K562 (cell line): ENCODE results near the gene CATSPER3. TPM values are rescaled to one million over a fixed set of nuclear protein-coding genes. Genes with fewer than 3 reads are reported as not detected.

Source experiments
- ATAC-seq: fragments of 200-7000 bp; cut with Tn5 transposase; 3 replicates; pipeline ENCODE4 v1.9.1; 2020; ENCODE audit warnings: moderate library complexity
- BruUV-seq: library from RNA; stranded (reverse); fragments of 400-500 nt; replicated peaks from 2 replicates; lab custom pipeline; 2021; lab: Mats Ljungman, UMichigan
- CTCF ChIA-PET: fragments of 300-600 bp; formaldehyde crosslinking; extraction: SDS; loops from one replicate; lab custom pipeline; 2021; ENCODE audit warnings: low intra/inter-chr PET ratio; lab: Yijun Ruan, JAX
- POLR2A ChIA-PET: fragments of 300-600, 350-650 bp; sonication (Branson Sonifier 250); formaldehyde crosslinking; extraction: SDS; loops from one replicate; lab custom pipeline; 2021; ENCODE audit warnings: antibody characterized with exemption, inconsistent platforms; lab: Yijun Ruan, JAX
- DNase-seq, 4 experiments: peaks; one replicate each; pipeline versions ENCODE4 v3.0.0 to v3.0.0-alpha.2; 2011 to 2018; ENCODE audit warnings: low spot score in 3 of 4, mixed read lengths in 3 of 4; ENCODE audit errors: extremely low read depth in 1 of 4
- FAIRE-seq: peaks from 2 replicates; lab custom pipeline; 2011; peaks lifted over from hg19 to GRCh38; lab: Jason Lieb, UNC
- H2AFZ ChIP-seq: 2 replicates; pipeline ENCODE4 v1.6.0; 2011; ENCODE audit warnings: low read depth, low read length, control low read depth, inconsistent platforms
- H3K27ac ChIP-seq: fragments of 200-600 bp; 3 replicates; pipeline ENCODE4 v1.8.0; 2011; ENCODE audit warnings: low read depth, mild to moderate bottlenecking, control low read depth, inconsistent platforms, low read length, moderate library complexity, mixed read lengths; ENCODE audit errors: extremely low read depth
- H3K27me3 ChIP-seq, 2 experiments: fragments of 300-600 bp in 1 of 2; 2 replicates in 1 of 2; 3 replicates in 1 of 2; pipeline versions ENCODE4 v1.6.0 to v1.8.0; 2011; ENCODE audit warnings: inconsistent platforms in 2 of 2, low read length in 2 of 2, mild to moderate bottlenecking in 1 of 2, mixed read lengths in 1 of 2, moderate library complexity in 1 of 2; ENCODE audit not compliant: control insufficient read depth in 2 of 2, insufficient read depth in 2 of 2
- H3K36me3 ChIP-seq: fragments of 300-600 bp; 3 replicates; pipeline ENCODE4 v1.8.0; 2011; ENCODE audit warnings: mild to moderate bottlenecking, low read length, inconsistent platforms; ENCODE audit not compliant: control insufficient read depth, insufficient read depth
- H3K4me1 ChIP-seq, 2 experiments: fragments of 200-600 bp in 1 of 2; replicated peaks in 1 of 2; 2 replicates in 1 of 2; 3 replicates in 1 of 2; pipeline versions ENCODE4 v1.5.1 to v1.8.0; 2011; ENCODE audit warnings: inconsistent platforms in 2 of 2, low read length in 2 of 2, mild to moderate bottlenecking in 1 of 2, mixed read lengths in 1 of 2, moderate library complexity in 1 of 2; ENCODE audit not compliant: control insufficient read depth in 2 of 2, insufficient read depth in 2 of 2
- H3K4me2 ChIP-seq: 2 replicates; pipeline ENCODE4 v1.6.1; 2011; ENCODE audit warnings: low read length, control low read depth, inconsistent platforms, mixed read lengths; ENCODE audit not compliant: insufficient read depth
- H3K4me3 ChIP-seq: fragments of 200-600 bp; sonication (generic), shearing (Covaris generic); 2 replicates; pipeline ENCODE4 v1.5.1; 2016; ENCODE audit warnings: control low read depth, inconsistent platforms
- H3K79me2 ChIP-seq: fragments of 200-600 bp; 3 replicates; pipeline ENCODE4 v1.8.0; 2011; ENCODE audit warnings: low read length, inconsistent platforms; ENCODE audit not compliant: control insufficient read depth, insufficient read depth
- H3K9ac ChIP-seq, 2 experiments: 2 replicates each; pipeline versions ENCODE4 v1.6.0 to v1.6.1; 2011; ENCODE audit warnings: low read depth in 2 of 2, low read length in 2 of 2, control low read depth in 1 of 2, inconsistent platforms in 1 of 2, mild to moderate bottlenecking in 1 of 2, mixed read lengths in 1 of 2; ENCODE audit not compliant: insufficient read depth in 1 of 2
- H3K9me1 ChIP-seq: one replicate; pipeline ENCODE4 v1.6.0; 2011; ENCODE audit warnings: inconsistent platforms, mild to moderate bottlenecking, low read length, moderate library complexity; ENCODE audit not compliant: control insufficient read depth, insufficient read depth
- H3K9me3 ChIP-seq: replicated peaks from 2 replicates; pipeline ENCODE4 v1.5.1; 2011; ENCODE audit warnings: low read depth, low read length, inconsistent platforms; ENCODE audit not compliant: control insufficient read depth, insufficient read depth
- H4K20me1 ChIP-seq: replicated peaks from 2 replicates; pipeline ENCODE4 v1.6.1; 2011; ENCODE audit warnings: low read length, inconsistent platforms, mixed read lengths; ENCODE audit not compliant: control insufficient read depth, insufficient read depth
- MCM2 ChIP-seq: fragments of 450-650 bp; IDR thresholded peaks from 2 replicates; pipeline ENCODE4 v1.6.1; 2017; ENCODE audit warnings: low read depth, mild to moderate bottlenecking
- PHF8 ChIP-seq: fragments of 200-600 bp; sonication (generic); IDR thresholded peaks from 2 replicates; pipeline ENCODE4 v1.6.1; 2012; ENCODE audit warnings: mixed run types, mild to moderate bottlenecking, inconsistent platforms, low read length, moderate library complexity, borderline replicate concordance
- ZNF121 ChIP-seq: sonication (generic); formaldehyde crosslinking; conservative IDR thresholded peaks from 2 replicates; pipeline ENCODE4 v1.8.0; 2022; ENCODE audit warnings: missing genetic modification reagents
- WGBS: fragments of 100-300 bp; shearing (Covaris generic); methylation state at CpG from one replicate; pipeline ENCODE4 v1.1.6; 2016; ENCODE audit warnings: low coverage, mixed read lengths; ENCODE audit not compliant: insufficient coverage; ENCODE audit errors: missing lambda C conversion rate; 5-methylcytosine and 5-hydroxymethylcytosine counted together
- in situ Hi-C: fragments of 300-500 bp; cut with MboI; formaldehyde crosslinking; loops from 4 replicates; pipeline ENCODE4 v1.15.0; 2018; ENCODE audit warnings: inconsistent platforms, mixed read lengths
- intact Hi-C: fragments of 100-400 bp; cut with micrococcal nuclease; formaldehyde crosslinking; loops from 2 replicates; pipeline ENCODE4 v1.14.2; 2022
- polyA plus RNA-seq, 8 experiments: library from polyadenylated mRNA; depleted of rRNA in 4 of 8; stranded (reverse) in 5 of 8; unstranded in 3 of 8; fragments of >200 nt; fragmentation: Nextera tagmentation in 2 of 8; fragmentation: Illumina TruSeq in 1 of 8; extraction: Ambion mirVana in 2 of 8; extraction: Trizol in 1 of 8; gene quantifications; 2 replicates each; pipeline versions ENCODE4 v1.2.1 to v1.2.3, GENCODE V29; 2011 to 2014; ENCODE audit warnings: inconsistent platforms in 1 of 8, missing spikeins in 1 of 8
- total RNA-seq, 7 experiments: library from RNA; depleted of rRNA in 6 of 7; stranded (reverse); fragments of >200 nt in 6 of 7; fragmentation: Illumina TruSeq in 2 of 7; extraction: Trizol in 2 of 7; gene quantifications; 2 replicates each; pipeline versions ENCODE4 v1.2.1 to v1.2.3, GENCODE V29; 2011 to 2021; ENCODE audit warnings: low replicate concordance in 1 of 7
- TF ChIP-seq, protein P1 (sequence below), 2 experiments: fragments of 450-650 bp; IDR thresholded peaks; 2 replicates each; pipeline ENCODE4 v1.6.1; 2016
- TF ChIP-seq, protein P2 (sequence below): sonication (generic); formaldehyde crosslinking; IDR thresholded peaks from 2 replicates; pipeline ENCODE4 v1.8.0; 2023; ENCODE audit warnings: mild to moderate bottlenecking, missing genetic modification reagents
- TF ChIP-seq, protein P3 (sequence below): fragments of 250-450 bp; sonication (Bioruptor Pico); IDR thresholded peaks from 2 replicates; pipeline ENCODE4 v1.4.0; 2020; ENCODE audit warnings: mild to moderate bottlenecking, moderate library complexity

CATSPER3 gene
- total and polyA plus RNA-seq, 9 of the 15 experiments (the other 6 are each of a cell fraction or from before 2014, with no cell fraction given): 0.14 to 1.5 (median 0.49) TPM

DNA sequence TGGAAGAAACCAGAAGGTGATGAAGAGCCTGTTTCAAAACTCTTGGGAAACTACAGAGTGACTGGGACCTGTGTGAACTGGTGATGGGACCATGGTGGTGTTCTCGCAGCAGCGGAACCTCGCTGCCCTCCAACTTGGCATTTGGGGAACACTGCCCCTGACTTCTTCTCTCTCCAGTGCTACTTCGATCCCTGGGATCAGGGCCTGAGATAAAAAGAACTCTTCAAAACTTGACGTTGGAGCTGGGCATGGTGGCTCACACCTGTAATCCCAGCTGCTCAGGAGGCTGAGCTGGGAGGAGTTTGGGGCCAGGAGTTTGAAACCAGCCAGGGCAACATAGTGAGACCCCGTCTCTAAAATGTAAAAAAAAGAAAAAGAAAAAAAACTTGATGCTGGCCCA lies 48.2 kb downstream of the CATSPER3 start:
- TF ChIP-seq MCM2 (no peak), ZNF121 (CRISPR knock-in tag) (peak; percentile 43)
- TF ChIP-seq, protein P1, sequence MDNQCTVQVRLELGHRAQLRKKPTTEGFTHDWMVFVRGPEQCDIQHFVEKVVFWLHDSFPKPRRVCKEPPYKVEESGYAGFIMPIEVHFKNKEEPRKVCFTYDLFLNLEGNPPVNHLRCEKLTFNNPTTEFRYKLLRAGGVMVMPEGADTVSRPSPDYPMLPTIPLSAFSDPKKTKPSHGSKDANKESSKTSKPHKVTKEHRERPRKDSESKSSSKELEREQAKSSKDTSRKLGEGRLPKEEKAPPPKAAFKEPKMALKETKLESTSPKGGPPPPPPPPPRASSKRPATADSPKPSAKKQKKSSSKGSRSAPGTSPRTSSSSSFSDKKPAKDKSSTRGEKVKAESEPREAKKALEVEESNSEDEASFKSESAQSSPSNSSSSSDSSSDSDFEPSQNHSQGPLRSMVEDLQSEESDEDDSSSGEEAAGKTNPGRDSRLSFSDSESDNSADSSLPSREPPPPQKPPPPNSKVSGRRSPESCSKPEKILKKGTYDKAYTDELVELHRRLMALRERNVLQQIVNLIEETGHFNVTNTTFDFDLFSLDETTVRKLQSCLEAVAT (IDR thresholded peaks at IDR 0.05): no peak
- TF ChIP-seq, all 486 proteins: peak for 1
- POLR2A ChIA-PET: interaction anchor here (1.8 kb wide), 1 partner anchor 47 kb away, joined by 6 read pairs; no protein-coding TSS in a partner anchor
- Histone ChIP-seq H4K20me1 (no peaks in the 10 kb centered on the region), H3K9ac (no peak overlapping the region), H3K4me2 (no peak overlapping the region), H3K36me3 (no peaks in the 10 kb centered on the region), H2AFZ (no peak overlapping the region), H3K9me3 (no peaks in the 10 kb centered on the region), H3K79me2 (no peaks in the 10 kb centered on the region), H3K4me3 (no peak overlapping the region), H3K9me1 (no peaks in the 10 kb centered on the region), H3K4me1 (peaks cover 3 to 8% of the 10 kb centered on the region in 2 experiments; a peak in 3 of 5 replicates), H3K27ac (no peak overlapping the region), H3K27me3 (no peaks in the 10 kb centered on the region)
- no peak for FAIRE-seq
- DNase-seq: no peak
- intact Hi-C loops (loop anchor here (10.0 kb wide), 2 partner anchors 169 to 319 kb away; no protein-coding TSS in a partner anchor), in situ Hi-C loops (loop anchor here (10.0 kb wide), 1 partner anchor 319 kb away; no protein-coding TSS in a partner anchor)
- WGBS: 57% methylated on average over 4 of the region's 6 CpGs
- no TSS peak for BruUV-seq
- CTCF ChIA-PET: no interaction called here
- no peak for ATAC-seq

DNA sequence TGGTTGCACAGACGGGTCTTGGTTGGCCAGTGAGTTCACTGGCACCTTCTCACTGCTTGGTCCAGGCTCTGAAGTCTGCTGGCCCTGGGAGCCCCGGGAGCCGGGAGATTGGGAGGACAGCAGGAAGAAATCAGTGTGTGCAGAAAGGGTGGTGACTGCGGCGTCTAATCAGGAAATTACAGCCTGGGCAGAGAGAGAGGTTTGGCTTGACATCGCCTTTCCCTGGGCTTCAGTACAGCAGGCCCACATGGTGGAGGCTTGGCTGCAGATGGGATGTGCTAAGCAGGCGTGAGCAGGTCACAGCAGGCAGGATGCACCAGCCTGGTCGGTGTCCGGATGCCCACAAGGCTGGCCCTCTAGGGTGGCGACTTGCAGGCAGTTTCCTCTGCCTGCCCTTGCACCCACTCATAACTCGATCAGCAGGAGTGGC lies 49.2 kb downstream of the CATSPER3 start:
- no peaks in the 10 kb centered on the region for H3K9me1 ChIP-seq
- peak overlapping the region in 1 of 2 experiments; percentile 84; a peak in 2 of 4 replicates for H3K9ac ChIP-seq
- H3K36me3 ChIP-seq: no peaks in the 10 kb centered on the region
- H3K4me2 ChIP-seq: no peak overlapping the region
- no peaks in the 10 kb centered on the region for H3K9me3 ChIP-seq
- H4K20me1 ChIP-seq: no peaks in the 10 kb centered on the region
- CTCF ChIA-PET: no interaction called here
- no peak overlapping the region for H3K27ac ChIP-seq
- ATAC-seq (no peak), DNase-seq (no peak), FAIRE-seq (no peak)
- H3K4me1 ChIP-seq: peaks cover 3 to 8% of the 10 kb centered on the region in 2 experiments; a peak in 3 of 5 replicates
- H3K79me2 ChIP-seq: no peaks in the 10 kb centered on the region
- in situ Hi-C loops (loop anchor here (10.0 kb wide), 1 partner anchor 318 kb away; no protein-coding TSS in a partner anchor), intact Hi-C loops (loop anchor here (10.0 kb wide), 2 partner anchors 168 to 318 kb away; no protein-coding TSS in a partner anchor)
- H2AFZ ChIP-seq: no peak overlapping the region
- no TSS peak for BruUV-seq
- 72% methylated on average over 10 of the region's 11 CpGs for WGBS
- no peaks in the 10 kb centered on the region for H3K27me3 ChIP-seq
- H3K4me3 ChIP-seq: no peak overlapping the region
- POLR2A ChIA-PET: no interaction called here
- no peak for TF ChIP-seq PHF8
- TF ChIP-seq, protein P2, sequence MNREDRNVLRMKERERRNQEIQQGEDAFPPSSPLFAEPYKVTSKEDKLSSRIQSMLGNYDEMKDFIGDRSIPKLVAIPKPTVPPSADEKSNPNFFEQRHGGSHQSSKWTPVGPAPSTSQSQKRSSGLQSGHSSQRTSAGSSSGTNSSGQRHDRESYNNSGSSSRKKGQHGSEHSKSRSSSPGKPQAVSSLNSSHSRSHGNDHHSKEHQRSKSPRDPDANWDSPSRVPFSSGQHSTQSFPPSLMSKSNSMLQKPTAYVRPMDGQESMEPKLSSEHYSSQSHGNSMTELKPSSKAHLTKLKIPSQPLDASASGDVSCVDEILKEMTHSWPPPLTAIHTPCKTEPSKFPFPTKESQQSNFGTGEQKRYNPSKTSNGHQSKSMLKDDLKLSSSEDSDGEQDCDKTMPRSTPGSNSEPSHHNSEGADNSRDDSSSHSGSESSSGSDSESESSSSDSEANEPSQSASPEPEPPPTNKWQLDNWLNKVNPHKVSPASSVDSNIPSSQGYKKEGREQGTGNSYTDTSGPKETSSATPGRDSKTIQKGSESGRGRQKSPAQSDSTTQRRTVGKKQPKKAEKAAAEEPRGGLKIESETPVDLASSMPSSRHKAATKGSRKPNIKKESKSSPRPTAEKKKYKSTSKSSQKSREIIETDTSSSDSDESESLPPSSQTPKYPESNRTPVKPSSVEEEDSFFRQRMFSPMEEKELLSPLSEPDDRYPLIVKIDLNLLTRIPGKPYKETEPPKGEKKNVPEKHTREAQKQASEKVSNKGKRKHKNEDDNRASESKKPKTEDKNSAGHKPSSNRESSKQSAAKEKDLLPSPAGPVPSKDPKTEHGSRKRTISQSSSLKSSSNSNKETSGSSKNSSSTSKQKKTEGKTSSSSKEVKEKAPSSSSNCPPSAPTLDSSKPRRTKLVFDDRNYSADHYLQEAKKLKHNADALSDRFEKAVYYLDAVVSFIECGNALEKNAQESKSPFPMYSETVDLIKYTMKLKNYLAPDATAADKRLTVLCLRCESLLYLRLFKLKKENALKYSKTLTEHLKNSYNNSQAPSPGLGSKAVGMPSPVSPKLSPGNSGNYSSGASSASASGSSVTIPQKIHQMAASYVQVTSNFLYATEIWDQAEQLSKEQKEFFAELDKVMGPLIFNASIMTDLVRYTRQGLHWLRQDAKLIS (CRISPR knock-in tag): no peak
- TF ChIP-seq, protein P3, sequence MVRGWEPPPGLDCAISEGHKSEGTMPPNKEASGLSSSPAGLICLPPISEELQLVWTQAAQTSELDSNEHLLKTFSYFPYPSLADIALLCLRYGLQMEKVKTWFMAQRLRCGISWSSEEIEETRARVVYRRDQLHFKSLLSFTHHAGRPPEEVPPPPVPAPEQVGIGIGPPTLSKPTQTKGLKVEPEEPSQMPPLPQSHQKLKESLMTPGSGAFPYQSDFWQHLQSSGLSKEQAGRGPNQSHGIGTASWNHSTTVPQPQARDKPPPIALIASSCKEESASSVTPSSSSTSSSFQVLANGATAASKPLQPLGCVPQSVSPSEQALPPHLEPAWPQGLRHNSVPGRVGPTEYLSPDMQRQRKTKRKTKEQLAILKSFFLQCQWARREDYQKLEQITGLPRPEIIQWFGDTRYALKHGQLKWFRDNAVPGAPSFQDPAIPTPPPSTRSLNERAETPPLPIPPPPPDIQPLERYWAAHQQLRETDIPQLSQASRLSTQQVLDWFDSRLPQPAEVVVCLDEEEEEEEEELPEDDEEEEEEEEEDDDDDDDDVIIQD (CRISPR knock-in tag): no peak
